PFSK-1 (cell line): ENCODE data around the gene BANF2.

ENCODE experiments used
- POLR2AphosphoS5 ChIP-seq: IDR thresholded peaks from 2 replicates; pipeline ENCODE4 v1.6.1; 2012; ENCODE audit warnings: low read depth, mild to moderate bottlenecking, control low read depth, low read length, moderate library complexity
- REST ChIP-seq, 2 experiments: IDR thresholded peaks; 2 replicates each; pipeline versions ENCODE4 v1.6.1 to v1.8.0; 2011 to 2012; ENCODE audit warnings: low read depth in 2 of 2, low read length in 2 of 2, control low read depth in 1 of 2, inconsistent platforms in 1 of 2, mild to moderate bottlenecking in 1 of 2, moderate library complexity in 1 of 2; ENCODE audit not compliant: insufficient read depth in 1 of 2
- TAF1 ChIP-seq: IDR thresholded peaks from 2 replicates; pipeline ENCODE4 v1.6.1; 2012; ENCODE audit warnings: low read length, control low read depth, borderline replicate concordance; ENCODE audit not compliant: insufficient read depth

GRCh38 chr20:17657898-17658647 is 41.7 kb upstream of the BANF2 start:
- no peak for TF ChIP-seq POLR2AphosphoS5
- no peak for TF ChIP-seq REST (IDR thresholded peaks at IDR 0.05; ENCODE audit: insufficient read depth in 1 of 2, low read depth in 2 of 2, low read length in 2 of 2)
- TF ChIP-seq TAF1, result no peak
